LNCAP (cell line): Measurements from ENCODE around the gene LRRC3.

ENCODE experiments used
- CTCF ChIP-seq: fragments of 450-650 bp; IDR thresholded peaks from 2 replicates; pipeline ENCODE4 v1.5.1; 2017; ENCODE audit warnings: mild to moderate bottlenecking

The LRRC3 gene

DNA sequence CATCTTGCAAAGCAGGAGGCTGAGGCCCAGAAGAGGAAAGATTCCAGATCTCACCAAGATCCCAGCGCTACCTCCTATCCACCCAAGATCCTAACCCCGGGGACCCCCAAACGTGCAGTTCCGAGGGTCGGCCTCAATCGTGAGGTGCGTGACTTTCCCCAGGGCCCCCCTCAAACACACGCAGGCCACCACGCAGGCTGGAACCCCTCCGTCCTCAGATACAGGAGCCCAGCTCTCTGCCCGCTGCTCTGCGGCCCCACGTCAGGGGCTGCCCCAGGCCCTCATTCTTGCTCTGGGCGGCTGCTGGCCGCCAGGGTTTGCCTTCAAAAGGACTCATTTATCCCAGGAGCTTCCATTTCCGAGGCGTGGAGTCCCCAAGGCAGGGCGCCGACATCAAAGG lies 44.8 kb downstream of the LRRC3 start:
- no peak for TF ChIP-seq CTCF

DNA sequence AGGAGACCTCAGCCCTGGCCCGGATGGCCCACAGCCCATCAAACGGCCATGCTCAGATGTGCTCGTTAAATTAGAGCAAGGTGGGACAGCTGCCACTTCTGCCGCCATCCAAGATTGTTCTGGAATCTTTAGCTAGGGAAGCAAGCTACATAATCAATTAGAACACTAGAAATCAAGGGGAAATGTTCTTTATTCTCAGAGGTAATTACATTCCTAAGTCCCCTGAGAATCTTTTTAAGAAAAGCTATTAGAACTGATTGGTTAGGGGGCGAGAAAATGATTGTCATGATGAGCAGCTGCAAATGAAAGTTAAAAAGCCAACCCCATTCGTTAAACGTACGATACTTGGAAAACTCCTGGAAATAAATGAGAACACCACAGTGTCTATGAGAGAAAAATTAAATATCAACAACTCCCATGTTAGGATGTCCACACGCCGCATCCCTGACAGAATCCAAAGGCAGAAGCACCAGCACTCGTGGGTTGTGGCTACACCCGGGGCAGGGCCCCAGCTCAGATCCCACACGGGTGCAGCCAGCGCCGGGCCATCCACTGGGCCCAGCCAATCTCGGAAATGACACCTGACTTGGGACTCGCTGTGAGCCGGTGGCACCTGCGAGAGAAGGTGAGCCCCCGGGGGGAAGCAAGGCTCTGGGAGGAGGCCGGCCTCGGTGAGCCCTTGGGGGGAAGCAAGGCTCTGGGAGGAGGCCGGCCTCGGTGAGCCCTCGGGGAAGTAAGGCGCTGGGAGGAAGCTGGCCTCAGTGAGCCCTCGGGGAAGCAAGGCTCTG lies 47.1 kb downstream of the LRRC3 start:
- no peak for TF ChIP-seq CTCF

DNA sequence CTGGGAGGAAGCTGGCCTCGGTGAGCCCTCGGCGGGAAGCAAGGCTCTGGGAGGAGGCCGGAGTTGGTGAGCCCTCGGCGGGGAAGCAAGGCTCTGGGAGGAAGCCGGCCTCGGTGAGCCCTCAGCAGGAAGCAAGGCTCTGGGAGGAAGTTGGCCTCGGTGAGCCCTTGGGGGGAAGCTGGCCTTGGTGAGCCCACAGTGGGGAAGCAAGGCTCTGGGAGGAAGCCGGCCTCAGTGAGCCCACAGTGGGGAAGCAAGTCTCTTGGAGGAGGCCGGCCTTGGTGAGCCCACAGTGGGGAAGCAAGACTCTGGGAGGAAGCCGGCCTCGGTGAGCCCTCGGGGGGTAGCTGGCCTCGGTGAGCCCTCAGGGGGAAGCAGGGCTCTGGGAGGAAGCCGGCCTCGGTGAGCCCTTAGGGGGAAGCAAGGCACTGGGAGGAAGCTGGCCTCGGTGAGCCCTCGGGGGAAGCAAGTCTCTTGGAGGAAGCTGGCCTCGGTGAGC lies 48.6 kb downstream of the LRRC3 start:
- no peak for TF ChIP-seq CTCF

GRCh38 chr21:44505673-44506278 lies 50.5 kb downstream of the LRRC3 start:
- no peak for TF ChIP-seq CTCF

DNA sequence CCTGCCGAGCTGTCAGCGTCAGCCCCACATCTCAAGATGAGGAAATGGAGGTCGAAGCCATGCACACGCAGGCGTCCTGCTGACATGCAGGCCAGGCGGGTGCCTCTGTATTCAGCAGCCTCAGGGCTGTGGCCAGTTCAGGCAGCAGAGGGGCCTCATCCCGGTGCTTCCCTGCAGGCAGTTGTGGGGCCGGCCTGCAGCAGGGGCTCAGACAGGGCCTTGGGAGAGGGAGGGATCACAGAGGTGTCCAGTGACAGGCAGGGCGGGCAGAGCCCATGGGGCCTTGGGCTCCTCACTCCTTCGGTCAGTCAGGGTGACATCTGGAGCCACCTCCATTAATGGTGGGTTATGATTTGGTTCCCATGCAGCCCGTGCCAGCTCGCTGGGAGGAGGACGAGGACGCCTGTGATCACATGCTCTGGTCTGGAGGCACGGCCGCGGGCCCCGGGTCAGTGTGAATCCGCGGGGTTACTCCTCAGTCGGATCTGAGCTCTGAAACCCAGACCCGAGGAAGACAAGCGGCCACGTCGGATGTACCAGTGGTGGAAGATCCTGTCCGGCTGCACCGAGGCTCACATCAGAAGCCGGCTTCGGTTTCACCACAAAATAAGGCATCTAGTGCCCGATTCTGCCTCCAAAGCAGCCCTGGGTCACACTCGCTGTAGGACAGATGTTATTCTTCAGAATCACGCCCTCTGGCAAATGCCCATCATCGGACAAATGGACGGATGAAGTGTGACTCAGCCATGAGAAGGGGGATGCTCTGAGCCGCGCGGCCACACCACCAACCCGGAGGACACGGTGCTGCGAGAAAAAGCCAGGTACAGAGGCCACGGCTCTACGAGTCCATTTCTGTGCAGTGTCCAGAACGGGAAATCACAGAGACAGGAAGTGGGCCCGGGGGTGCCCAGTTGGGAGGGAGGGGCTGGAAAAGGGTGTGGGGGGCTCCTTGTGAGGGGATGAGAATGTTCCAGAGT lies 51.3 kb downstream of the LRRC3 start:
- TF ChIP-seq CTCF = no peak

DNA sequence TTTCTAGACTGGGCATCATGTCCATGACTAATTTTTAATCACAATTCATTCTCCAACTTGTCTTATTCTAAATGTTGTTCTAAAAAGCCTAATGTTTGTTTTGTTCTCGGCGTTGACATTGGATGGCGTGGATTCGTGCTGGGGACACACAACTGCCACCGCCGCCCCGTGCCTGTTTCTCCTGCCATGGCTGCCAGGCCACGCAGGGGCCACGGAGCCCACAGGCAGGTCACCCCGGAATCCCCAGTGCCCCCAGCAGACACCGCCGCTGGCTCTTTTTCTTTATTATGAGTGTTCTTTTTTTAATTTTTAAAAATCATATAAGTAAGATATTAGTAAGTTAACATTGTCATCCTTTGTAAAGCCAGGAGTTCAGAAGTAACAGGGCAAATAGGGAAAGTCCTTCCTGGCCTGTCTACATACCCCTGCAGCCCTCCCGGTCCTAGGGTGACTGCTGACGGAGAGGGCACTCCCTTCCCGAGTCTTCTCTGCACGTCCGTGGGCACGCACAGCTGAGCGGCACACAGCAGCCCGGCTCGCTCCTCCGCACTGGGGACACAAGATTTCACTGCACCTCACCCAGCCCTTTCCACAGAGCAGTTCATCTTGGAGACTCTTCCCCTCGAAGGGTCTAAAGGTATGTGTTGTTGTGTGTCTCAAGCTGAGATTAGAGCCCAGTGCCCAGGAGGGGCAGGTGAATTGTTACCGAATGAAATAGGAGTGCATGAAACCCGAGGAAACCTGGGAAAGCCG lies 52.5 kb downstream of the LRRC3 start:
- no peak for TF ChIP-seq CTCF

DNA sequence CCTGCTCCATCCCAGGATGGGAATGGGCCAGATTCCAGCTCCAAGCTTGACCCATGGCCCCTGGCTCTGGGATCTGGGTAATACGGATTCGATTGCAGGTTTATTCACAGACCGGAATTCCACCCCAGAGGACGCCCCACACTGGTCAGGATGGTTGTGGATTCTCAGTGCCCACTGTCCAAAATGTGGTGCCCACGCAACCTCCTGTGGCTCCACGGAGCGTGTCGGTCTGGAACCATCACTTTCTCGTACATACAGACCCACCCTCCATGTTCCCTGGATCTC lies 53.1 kb downstream of the LRRC3 start:
- no peak for TF ChIP-seq CTCF
